WI38 (cell line): ENCODE results near the gene RGSL1.

Source experiments
- H3K4me3 ChIP-seq: 2 replicates; pipeline ENCODE4 v1.5.1; 2011; ENCODE audit warnings: low read depth, mild to moderate bottlenecking, control low read depth, low read length
- TF ChIP-seq, protein P1 (sequence below): IDR thresholded peaks from 2 replicates; pipeline ENCODE4 v1.5.1; 2012; ENCODE audit warnings: low read depth, mild to moderate bottlenecking, control low read depth, low read length

Gene RGSL1

DNA sequence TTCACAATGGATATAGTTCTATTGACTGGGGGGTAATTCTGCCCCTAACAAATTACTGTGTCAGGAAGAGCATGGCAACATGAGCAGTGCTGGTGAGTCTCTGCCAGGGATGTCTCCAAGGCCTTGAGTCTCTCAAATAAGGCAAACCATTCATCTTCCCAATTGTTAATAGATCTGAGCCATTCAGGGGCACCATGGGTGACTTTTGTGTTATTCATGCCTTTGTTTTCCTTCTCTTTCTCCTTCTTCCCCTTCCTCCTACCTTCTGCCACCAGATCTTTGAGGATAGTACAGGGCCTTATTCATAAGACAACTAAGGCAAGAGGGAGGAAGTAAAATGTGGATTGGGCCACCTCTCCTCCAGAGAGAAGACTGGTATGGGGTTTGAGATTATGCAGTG lies at the start of gene RGSL1:
Gene RGSL1, plus strand, starts transcription at position 60 of the 400 bp plus-strand sequence. Its CDS starts 20 bp downstream, at position 80.
- no peak within 1 kb of the TSS for H3K4me3 ChIP-seq
- TF ChIP-seq, protein P1, sequence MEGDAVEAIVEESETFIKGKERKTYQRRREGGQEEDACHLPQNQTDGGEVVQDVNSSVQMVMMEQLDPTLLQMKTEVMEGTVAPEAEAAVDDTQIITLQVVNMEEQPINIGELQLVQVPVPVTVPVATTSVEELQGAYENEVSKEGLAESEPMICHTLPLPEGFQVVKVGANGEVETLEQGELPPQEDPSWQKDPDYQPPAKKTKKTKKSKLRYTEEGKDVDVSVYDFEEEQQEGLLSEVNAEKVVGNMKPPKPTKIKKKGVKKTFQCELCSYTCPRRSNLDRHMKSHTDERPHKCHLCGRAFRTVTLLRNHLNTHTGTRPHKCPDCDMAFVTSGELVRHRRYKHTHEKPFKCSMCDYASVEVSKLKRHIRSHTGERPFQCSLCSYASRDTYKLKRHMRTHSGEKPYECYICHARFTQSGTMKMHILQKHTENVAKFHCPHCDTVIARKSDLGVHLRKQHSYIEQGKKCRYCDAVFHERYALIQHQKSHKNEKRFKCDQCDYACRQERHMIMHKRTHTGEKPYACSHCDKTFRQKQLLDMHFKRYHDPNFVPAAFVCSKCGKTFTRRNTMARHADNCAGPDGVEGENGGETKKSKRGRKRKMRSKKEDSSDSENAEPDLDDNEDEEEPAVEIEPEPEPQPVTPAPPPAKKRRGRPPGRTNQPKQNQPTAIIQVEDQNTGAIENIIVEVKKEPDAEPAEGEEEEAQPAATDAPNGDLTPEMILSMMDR: no peak

DNA sequence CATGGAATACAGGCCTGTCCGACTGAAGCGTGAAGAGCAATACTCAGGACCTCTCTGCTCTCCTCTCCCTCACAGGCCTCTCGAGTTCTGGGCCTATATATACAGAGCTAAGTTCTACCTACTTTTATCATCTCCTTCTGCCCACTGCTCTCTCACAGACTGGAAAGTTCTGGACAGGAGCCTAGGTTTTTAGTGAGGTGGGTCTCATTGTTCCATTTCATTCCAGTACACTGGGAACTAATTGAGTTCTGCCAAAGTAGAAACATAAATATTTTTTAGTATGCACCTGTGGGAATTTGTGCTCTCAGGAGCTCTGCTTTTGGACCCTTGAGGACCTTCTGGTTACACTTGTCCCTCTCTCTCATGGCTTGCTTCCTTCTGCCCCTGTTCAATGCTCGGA lies 49.4 kb upstream of the RGSL1 start, which contains the start of gene TEDDM1:
Gene TEDDM1, minus strand, starts transcription at position 101 of the 400 bp plus-strand sequence. CDS start 182 bp downstream, outside the sequence.
- no peak within 1 kb of the TSS for H3K4me3 ChIP-seq
- TF ChIP-seq, protein P1: no peak

DNA sequence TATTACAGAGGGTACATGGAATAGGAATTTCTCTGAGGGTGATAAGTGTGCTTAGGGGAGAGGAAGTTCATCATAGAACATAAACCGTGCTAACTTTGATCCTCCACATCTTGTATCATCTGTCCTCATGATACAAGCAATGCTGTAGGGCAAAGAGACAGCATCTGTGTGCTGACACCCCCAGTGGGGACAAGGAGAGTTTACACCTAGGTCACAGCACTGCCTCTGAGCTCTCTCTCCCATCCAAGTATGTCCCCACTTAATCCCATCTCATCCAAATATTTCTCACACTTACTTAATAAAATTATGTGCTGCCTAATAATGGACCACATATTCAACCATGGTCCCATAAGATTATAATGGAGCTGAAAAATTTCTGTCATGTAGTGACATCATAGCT lies 45.2 kb upstream of the RGSL1 start:
- H3K4me3 ChIP-seq: no peak overlapping the region
- TF ChIP-seq, protein P1: no peak

DNA sequence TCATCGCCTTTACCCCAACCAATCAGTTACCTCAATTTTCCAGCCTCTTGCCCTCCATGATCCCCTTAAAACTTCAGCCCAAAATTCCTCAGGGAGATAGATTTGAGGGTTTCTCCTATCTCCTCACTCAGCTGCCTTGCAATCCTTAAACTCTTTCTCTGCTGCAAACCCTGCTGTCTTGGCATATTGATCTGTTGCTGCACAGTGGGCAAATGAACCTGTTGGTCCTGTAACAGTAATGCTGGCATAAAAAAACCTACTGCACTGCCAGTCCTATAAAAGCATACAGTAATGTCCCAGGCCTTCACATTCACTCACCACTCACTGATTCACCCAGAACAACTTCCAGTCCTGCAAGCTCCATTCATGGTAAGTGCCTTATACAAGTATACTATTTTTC lies 44.4 kb upstream of the RGSL1 start:
- no peak overlapping the region for H3K4me3 ChIP-seq
- TF ChIP-seq, protein P1: no peak

DNA sequence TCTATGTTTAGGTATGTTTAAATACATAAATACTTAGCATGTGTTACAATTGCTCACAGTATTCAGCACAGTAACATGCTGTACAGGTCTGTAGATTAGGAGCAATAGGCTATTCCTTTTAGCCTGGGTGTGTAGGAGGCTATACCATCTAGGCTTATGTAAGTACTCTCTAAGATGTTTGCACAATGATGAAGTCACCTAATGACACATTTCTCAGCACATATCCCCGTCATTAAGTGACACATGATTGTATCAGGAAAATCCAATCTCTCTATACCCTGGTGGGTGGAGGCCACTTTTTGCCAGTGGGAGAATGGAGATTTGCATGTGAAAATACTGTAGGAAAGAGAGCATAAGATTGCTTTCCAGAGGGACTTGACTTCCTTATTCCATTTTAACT lies 43.9 kb upstream of the RGSL1 start:
- no peak overlapping the region for H3K4me3 ChIP-seq
- TF ChIP-seq, protein P1: no peak

DNA sequence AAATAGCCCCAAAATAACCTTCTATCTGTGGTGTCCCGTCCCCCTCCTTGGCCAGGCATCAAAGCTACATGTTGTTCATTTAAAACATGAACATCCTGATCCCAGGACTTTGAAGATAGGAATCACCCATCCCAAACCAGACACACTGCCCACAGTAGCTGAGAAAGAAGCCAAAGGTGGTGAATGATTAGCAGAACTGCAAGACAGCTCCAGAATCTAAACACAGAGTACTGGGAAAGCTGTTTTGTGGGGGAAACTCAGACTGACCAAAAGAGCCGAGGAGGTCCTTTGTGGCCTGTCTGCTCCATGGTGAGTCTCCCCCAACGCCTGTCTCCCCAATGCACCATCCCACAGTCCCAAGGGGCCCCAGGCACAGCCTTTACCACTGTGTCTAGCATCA lies 42.2 kb upstream of the RGSL1 start:
- H3K4me3 ChIP-seq: no peak overlapping the region
- TF ChIP-seq, protein P1: no peak

DNA sequence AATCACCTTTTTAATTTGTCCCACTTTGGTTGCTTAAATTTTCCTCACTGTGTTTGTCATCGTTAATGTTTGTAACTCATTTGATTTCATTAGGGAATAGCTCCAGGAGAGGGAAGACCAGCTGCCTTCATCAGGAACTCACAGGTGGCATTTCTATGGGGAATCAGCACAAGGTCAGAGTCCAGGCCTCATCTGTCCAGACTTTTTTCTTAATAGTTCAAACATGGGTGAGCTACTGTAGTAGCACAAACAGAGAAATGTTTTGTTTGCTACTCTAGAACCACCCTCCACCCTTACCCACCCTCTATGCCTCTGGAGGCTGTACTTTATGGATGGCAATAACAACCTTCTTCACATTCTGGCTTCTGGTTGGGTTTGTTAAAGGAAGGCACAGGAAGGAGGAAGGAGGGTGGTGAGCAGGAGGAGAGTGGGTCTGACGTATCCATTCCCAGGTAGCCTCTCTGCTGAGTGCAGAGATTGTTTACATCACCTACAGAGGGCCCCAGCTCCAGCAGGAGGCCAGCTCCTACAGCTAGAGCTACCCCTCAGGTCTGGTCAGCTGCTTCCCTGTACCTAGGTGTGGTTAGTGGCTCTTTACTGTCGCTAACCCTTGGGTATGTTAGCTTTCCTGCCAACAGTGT lies 41.4 kb upstream of the RGSL1 start:
- TF ChIP-seq, protein P1: no peak
- H3K4me3 ChIP-seq: no peak overlapping the region
